ENCODE measurements around the gene RELA.
A peak's percentile ranks its signal among the peaks of the same experiment; 100 is the strongest.

Gene RELA

GRCh38 chr11:65629579-65629978 lies 33.1 kb downstream of the RELA start:
- DNase-seq, result no peak

GRCh38 chr11:65627202-65627601 lies 35.5 kb downstream of the RELA start:
- DNase-seq, result no peak

GRCh38 chr11:65625628-65626342 lies 36.9 kb downstream of the RELA start:
- peak; percentile 66 for DNase-seq

- DNase-seq, result no peak
Measured at GRCh38 chr11:65624931-65625627, 37.6 kb downstream of the RELA start.

- DNase-seq, result no peak
Measured at GRCh38 chr11:65623852-65624616, 38.7 kb downstream of the RELA start.

GRCh38 chr11:65623177-65623576 lies 39.5 kb downstream of the RELA start:
- DNase-seq, result no peak

GRCh38 chr11:65622011-65622410 lies 40.7 kb downstream of the RELA start:
- DNase-seq, result no peak

GRCh38 chr11:65621460-65621859 lies 41.3 kb downstream of the RELA start:
- no peak for DNase-seq

- DNase-seq, result no peak
Measured at GRCh38 chr11:65620666-65621065, 42.0 kb downstream of the RELA start.

GRCh38 chr11:65619281-65619928 lies 43.3 kb downstream of the RELA start:
- DNase-seq, result no peak

GRCh38 chr11:65618763-65619162 lies 44.0 kb downstream of the RELA start:
- DNase-seq, result no peak

- no peak for DNase-seq
Measured at GRCh38 chr11:65617990-65618751, 44.5 kb downstream of the RELA start.

- DNase-seq, result no peak
Measured at GRCh38 chr11:65617136-65617850, 45.4 kb downstream of the RELA start.

- no peak for DNase-seq
Measured at GRCh38 chr11:65616575-65617001, 46.1 kb downstream of the RELA start.

- no peak for DNase-seq
Measured at GRCh38 chr11:65615950-65616574, 46.7 kb downstream of the RELA start.

- DNase-seq, result peak; percentile 100
Measured at GRCh38 chr11:65615229-65615949, 47.3 kb downstream of the RELA start, which contains the start of gene PCNX3. Gene PCNX3 (plus strand): TSS chr11:65615776. CDS start chr11:65616312, 536 bp downstream.

- DNase-seq, result no peak
Measured at GRCh38 chr11:65613091-65613928, 49.4 kb downstream of the RELA start.

GRCh38 chr11:65612691-65613090 lies 50.0 kb downstream of the RELA start:
- DNase-seq, result no peak
